Thyroid gland (tissue), 4 donors: Measurements from ENCODE around the gene GTPBP6.

ENCODE experiments used
- CTCF ChIP-seq, 6 experiments: fragments of 200-600 bp in 3 of 6; fragments of 450-650 bp in 3 of 6; sonication (generic) in 3 of 6; IDR thresholded peaks; one replicate each; pipeline ENCODE4 v1.5.1; 2016 to 2019; ENCODE audit warnings: antibody characterized with exemption in 6 of 6, mild to moderate bottlenecking in 2 of 6, inconsistent platforms in 1 of 6, moderate library complexity in 1 of 6
- POLR2A ChIP-seq, 2 donors: fragments of 450-650 bp; IDR thresholded peaks; one replicate each; pipeline ENCODE4 v1.6.1; 2017; ENCODE audit warnings: antibody characterized with exemption in 2 of 2, mild to moderate bottlenecking in 2 of 2, moderate library complexity in 1 of 2

- no peak for TF ChIP-seq POLR2A (IDR thresholded peaks at IDR 0.05)
- TF ChIP-seq CTCF (IDR thresholded peaks at IDR 0.05), result no peak
These were observed 33.1 kb upstream of the GTPBP6 start for GRCh38 chrX:351736-352135.
